Activated T-helper 2 cell treated with anti-CD3 and anti-CD28 coated beads, Interferon-gamma antibody, Interleukin-2, Interleukin-4, amounts not matched to agents 10 μg/mL and 5 μg/mL and 100 μg/mL, durations not matched to agents 14 hours and 24 hours and 36 hours (primary cell): ENCODE data around the gene CDC14A. TPM values are rescaled to one million over a fixed set of nuclear protein-coding genes. Genes with fewer than 3 reads are reported as not detected.

Experiments
- DNase-seq: peaks from one replicate; pipeline ENCODE4 v3.0.0; 2021; ENCODE audit warnings: low spot score
- H3K27ac Mint-ChIP-seq: one replicate; pipeline ENCODE4 v1.8.0; 2021; ENCODE audit warnings: mixed read lengths
- H3K27me3 Mint-ChIP-seq: one replicate; pipeline ENCODE4 v1.8.0; 2021; ENCODE audit warnings: low read depth, mixed read lengths
- H3K36me3 Mint-ChIP-seq: one replicate; pipeline ENCODE4 v1.8.0; 2021; ENCODE audit warnings: low read depth, mixed read lengths
- H3K4me1 Mint-ChIP-seq: one replicate; pipeline ENCODE4 v1.8.0; 2021; ENCODE audit warnings: low read depth, mixed read lengths
- H3K4me3 Mint-ChIP-seq: one replicate; pipeline ENCODE4 v1.8.0; 2021; ENCODE audit warnings: low read depth, mild to moderate bottlenecking, moderate library complexity, mixed read lengths
- H3K9me3 Mint-ChIP-seq: one replicate; pipeline ENCODE4 v1.8.0; 2021; ENCODE audit warnings: mixed read lengths
- intact Hi-C: fragments of 100-400 bp; cut with micrococcal nuclease; formaldehyde crosslinking; loops from one replicate; pipeline ENCODE4 v1.15.1; 2023
- total RNA-seq: library from RNA; stranded (reverse); gene quantifications from 2 replicates; pipeline ENCODE4 v1.2.3, GENCODE V29; 2022

Gene CDC14A
- total RNA-seq, 1 donor from 2014 or later, result 10.3 TPM

DNA sequence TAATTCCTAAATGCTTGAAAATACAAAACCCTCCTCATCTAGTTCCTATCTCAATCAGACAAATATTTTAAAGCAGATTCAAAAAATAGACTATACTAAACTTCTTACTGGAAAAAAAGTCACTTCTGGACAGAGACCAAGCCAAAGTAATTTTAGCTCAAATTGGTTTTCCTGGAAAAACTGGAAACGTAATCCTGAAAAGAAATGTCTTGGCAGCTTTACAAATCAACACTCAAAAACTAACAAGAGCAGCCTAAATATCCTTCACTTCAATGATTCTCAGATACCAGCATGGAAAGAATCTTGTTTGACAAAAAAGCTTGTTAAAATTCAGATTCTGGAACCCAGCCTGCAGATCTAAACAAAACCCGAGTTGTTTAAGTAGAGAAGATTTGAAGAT is 176.6 kb downstream of the CDC14A start:
- Mint-ChIP-seq H3K27ac (no peak overlapping the region), H3K9me3 (no peaks in the 10 kb centered on the region), H3K27me3 (peaks cover 13% of the 10 kb centered on the region), H3K4me3 (no peak overlapping the region), H3K36me3 (no peaks in the 10 kb centered on the region), H3K4me1 (peaks cover 20% of the 10 kb centered on the region)
- no peak for DNase-seq
- intact Hi-C loops, result no loop called here

DNA sequence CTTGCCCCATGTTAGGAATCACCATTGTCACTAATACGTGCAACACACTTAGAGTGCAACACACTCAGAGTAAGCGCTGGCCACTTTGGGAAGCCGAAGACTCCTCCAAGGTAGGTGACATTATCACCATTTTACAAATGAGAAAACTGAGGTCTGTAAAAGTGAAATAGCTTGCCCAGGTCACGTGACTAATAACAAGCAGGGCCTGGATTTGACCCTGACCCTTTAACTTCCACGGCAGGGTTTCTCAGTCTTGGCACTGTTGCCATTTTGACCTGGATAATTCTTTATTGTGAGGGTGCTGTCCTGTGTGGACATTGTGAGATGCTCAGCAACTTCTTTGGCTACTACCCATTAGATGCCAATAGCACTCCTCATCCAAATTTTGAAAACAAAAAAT is 177.8 kb downstream of the CDC14A start:
- H3K4me1 Mint-ChIP-seq, result peaks cover 21% of the 10 kb centered on the region
- peaks cover 21% of the 10 kb centered on the region for H3K27me3 Mint-ChIP-seq
- H3K9me3 Mint-ChIP-seq, result no peaks in the 10 kb centered on the region
- DNase-seq, result no peak
- H3K27ac Mint-ChIP-seq, result no peak overlapping the region
- intact Hi-C loops, result no loop called here
- no peak overlapping the region for H3K4me3 Mint-ChIP-seq
- H3K36me3 Mint-ChIP-seq, result no peaks in the 10 kb centered on the region

DNA sequence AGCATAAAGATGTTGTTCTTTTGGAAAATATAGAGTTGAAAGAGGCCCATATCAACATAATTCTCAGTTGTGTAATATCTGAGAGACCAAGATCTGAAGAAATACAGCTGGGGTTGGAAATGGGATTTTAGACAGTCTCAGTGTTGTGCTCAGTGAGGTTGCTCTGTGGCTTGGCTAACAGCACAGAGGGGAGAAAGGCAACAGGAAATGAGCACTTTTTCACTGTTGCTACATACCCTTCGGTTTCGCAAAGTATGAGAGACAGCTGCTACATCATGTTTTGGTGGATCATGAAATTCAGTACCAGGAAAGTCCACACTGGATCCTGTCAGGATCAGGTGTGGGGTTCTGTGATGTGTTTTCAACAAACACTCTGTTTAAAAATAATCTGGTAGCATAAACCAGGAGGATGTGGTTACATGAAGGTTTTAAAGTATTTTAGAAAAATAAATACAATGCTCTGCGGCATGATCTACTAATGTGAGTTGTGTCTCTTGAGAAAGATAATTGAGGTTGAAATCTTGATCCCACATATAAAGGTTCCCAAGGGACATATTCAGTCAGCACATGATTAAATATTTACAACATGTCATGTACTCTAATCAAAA is 178.7 kb downstream of the CDC14A start:
- peaks cover 29% of the 10 kb centered on the region for H3K27me3 Mint-ChIP-seq
- no peaks in the 10 kb centered on the region for H3K36me3 Mint-ChIP-seq
- H3K4me3 Mint-ChIP-seq, result no peak overlapping the region
- H3K4me1 Mint-ChIP-seq, result peaks cover 26% of the 10 kb centered on the region
- no peak overlapping the region for H3K27ac Mint-ChIP-seq
- H3K9me3 Mint-ChIP-seq, result no peaks in the 10 kb centered on the region
- no peak for DNase-seq
- intact Hi-C loops, result no loop called here

DNA sequence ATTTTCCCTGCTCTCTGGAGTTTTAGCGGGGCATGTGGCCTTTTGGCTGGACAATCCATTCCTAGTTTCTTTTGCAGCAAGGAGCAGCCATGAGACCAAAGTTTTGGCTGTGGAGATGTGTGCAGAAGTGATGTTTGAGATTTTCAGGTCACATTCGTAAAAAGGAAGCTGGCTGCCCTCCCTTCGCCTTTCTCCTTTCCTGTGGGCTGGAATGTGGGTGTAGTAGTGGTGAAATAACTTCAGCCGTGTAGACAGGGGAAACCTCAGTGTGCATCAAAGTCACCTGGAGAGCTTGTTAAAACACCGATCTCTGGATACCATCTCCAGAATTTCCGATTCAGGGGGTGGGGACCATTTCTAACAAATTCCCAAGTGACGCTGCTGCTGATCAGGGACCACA is 180.3 kb downstream of the CDC14A start:
- Mint-ChIP-seq H3K36me3 (no peaks in the 10 kb centered on the region), H3K27me3 (peaks cover 46% of the 10 kb centered on the region), H3K27ac (no peak overlapping the region), H3K4me1 (peaks cover 28% of the 10 kb centered on the region), H3K4me3 (no peak overlapping the region), H3K9me3 (no peaks in the 10 kb centered on the region)
- DNase-seq, result no peak
- intact Hi-C loops, result no loop called here

DNA sequence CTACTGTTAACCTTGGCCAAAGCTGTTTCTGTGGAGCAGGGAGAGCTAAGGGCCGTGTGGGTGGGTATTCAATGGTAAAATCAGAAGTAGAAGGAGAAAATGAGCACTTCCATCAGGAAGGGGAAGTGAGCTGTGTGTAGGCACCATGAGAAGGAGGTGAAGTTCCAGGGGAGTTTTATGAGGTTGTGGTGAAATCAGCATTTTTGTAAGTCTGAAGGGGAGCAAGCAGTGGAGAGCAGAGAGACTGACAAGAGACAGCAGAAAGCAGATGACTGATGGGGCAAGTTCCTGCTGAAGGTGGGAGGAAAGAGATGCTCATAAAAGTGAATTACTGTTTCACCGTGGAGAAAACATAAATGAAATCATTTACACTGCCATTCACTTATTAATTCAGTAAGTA is 183.0 kb downstream of the CDC14A start:
- intact Hi-C loops, result loop anchor here (5.0 kb wide), 1 partner anchor 728 kb away; no protein-coding TSS in a partner anchor
- peaks cover 54% of the 10 kb centered on the region for H3K27me3 Mint-ChIP-seq
- H3K27ac Mint-ChIP-seq, result no peak overlapping the region
- peaks cover 28% of the 10 kb centered on the region for H3K4me1 Mint-ChIP-seq
- no peaks in the 10 kb centered on the region for H3K36me3 Mint-ChIP-seq
- no peak overlapping the region for H3K4me3 Mint-ChIP-seq
- no peak for DNase-seq
- no peaks in the 10 kb centered on the region for H3K9me3 Mint-ChIP-seq

DNA sequence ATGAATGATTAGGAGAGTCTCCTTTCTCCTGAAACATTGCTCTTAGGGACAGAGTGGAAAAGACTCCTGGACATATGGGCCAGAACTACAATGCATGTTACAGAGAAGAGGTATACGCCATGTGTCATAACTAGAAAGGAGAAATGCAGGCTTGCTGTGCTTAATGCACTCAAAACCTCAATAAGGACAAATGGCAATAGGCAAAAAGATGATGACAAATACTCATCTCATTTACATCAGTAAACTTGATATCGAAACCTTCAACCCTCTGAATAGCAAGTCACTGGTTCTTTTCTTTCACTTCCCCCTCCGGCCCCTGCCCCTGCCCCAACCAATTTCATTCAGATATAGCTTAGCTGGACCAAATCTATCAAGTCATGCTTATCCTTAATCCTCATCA is 183.7 kb downstream of the CDC14A start:
- Mint-ChIP-seq H3K27me3 (peaks cover 61% of the 10 kb centered on the region), H3K9me3 (no peaks in the 10 kb centered on the region), H3K4me1 (peaks cover 23% of the 10 kb centered on the region), H3K36me3 (no peaks in the 10 kb centered on the region), H3K27ac (no peak overlapping the region), H3K4me3 (no peak overlapping the region)
- intact Hi-C loops, result loop anchor here (5.0 kb wide), 1 partner anchor 729 kb away; no protein-coding TSS in a partner anchor
- no peak for DNase-seq

DNA sequence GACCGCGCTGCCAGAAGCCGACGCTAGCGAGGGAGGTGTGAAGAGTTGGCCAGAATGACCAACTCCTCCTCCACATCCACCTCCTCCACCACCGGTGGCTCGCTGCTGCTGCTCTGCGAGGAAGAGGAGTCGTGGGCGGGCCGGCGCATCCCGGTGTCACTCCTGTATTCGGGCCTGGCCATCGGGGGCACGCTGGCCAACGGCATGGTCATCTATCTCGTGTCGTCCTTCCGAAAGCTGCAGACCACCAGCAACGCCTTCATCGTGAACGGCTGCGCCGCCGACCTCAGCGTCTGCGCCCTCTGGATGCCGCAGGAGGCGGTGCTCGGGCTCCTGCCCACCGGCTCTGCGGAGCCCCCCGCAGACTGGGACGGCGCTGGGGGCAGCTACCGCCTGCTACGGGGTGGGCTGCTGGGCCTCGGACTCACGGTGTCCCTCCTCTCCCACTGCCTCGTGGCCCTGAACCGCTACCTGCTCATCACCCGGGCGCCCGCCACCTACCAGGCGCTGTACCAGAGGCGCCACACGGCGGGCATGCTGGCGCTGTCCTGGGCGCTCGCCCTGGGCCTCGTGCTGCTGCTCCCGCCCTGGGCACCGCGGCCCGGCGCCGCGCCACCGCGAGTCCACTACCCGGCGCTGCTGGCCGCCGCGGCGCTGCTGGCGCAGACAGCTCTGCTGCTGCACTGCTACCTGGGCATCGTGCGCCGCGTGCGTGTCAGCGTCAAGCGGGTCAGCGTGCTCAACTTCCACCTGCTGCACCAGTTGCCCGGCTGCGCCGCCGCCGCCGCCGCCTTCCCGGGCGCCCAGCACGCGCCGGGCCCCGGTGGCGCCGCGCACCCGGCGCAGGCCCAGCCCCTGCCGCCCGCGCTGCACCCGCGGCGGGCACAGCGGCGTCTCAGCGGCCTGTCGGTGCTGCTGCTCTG is 186.9 kb downstream of the CDC14A start:
- peak overlapping the region; percentile 9 for H3K4me3 Mint-ChIP-seq
- no peak for DNase-seq
- H3K4me1 Mint-ChIP-seq, result peaks cover 8% of the 10 kb centered on the region
- no peaks in the 10 kb centered on the region for H3K9me3 Mint-ChIP-seq
- no peak overlapping the region for H3K27ac Mint-ChIP-seq
- no peaks in the 10 kb centered on the region for H3K36me3 Mint-ChIP-seq
- peaks cover 78% of the 10 kb centered on the region for H3K27me3 Mint-ChIP-seq
- intact Hi-C loops, result loop anchor here (5.0 kb wide), 1 partner anchor 732 kb away; no protein-coding TSS in a partner anchor

DNA sequence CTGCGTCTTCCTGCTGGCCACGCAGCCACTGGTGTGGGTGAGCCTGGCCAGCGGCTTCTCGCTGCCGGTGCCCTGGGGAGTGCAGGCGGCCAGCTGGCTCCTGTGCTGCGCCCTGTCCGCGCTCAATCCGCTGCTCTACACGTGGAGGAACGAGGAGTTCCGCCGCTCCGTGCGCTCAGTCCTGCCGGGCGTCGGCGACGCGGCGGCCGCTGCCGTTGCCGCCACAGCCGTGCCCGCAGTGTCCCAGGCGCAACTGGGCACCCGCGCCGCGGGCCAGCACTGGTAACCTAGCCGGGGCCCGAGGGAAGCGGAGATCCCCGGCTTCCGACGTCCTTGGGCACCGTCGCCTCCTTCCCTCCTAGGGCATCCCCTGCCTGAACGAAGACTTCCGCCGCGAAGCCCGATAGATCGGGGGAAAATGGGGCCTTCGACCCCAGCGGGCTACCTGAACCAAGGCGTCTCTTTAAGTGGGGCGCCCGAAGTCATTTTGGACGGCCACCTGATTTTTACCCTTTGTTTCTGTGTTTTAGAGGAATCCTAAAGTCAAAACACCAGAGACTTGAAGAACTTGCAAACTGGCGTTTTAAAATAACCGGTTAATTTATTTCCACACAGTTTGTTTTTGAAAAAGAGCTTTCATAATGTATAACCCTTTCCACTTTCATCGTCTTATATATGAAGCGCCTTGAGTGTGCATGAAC is 187.7 kb downstream of the CDC14A start:
- no peaks in the 10 kb centered on the region for H3K36me3 Mint-ChIP-seq
- no peak overlapping the region for H3K27ac Mint-ChIP-seq
- no peak for DNase-seq
- intact Hi-C loops, result loop anchor here (5.0 kb wide), 3 partner anchors 78 to 733 kb away; no protein-coding TSS in a partner anchor
- peaks cover 8% of the 10 kb centered on the region for H3K4me1 Mint-ChIP-seq
- H3K9me3 Mint-ChIP-seq, result no peaks in the 10 kb centered on the region
- peak overlapping the region; percentile 35 for H3K4me3 Mint-ChIP-seq
- H3K27me3 Mint-ChIP-seq, result peaks cover 73% of the 10 kb centered on the region

DNA sequence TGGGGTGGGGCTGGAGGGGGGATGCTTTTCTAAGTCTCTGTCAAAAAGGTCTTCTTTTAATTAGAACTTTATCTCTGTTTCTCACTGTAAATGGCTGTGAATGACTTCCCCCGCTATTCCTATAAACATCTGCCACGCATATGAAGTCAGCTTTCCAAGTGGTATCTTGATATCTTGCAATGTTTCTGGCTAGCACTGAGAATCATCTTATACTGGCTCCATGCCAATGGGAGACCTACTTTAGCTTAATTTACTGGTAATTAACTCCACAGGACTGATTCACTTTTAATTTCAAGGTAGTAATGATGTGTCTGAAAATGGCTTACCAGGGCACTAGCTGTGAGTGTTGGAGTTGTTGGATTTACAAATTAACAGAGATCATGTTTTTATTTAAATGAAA is 190.0 kb downstream of the CDC14A start:
- H3K4me3 Mint-ChIP-seq, result no peak overlapping the region
- intact Hi-C loops, result loop anchor here (5.0 kb wide), 2 partner anchors 80 to 325 kb away; no protein-coding TSS in a partner anchor
- no peaks in the 10 kb centered on the region for H3K9me3 Mint-ChIP-seq
- no peak overlapping the region for H3K27ac Mint-ChIP-seq
- no peak for DNase-seq
- H3K27me3 Mint-ChIP-seq, result peaks cover 58% of the 10 kb centered on the region
- H3K4me1 Mint-ChIP-seq, result no peaks in the 10 kb centered on the region
- no peaks in the 10 kb centered on the region for H3K36me3 Mint-ChIP-seq

DNA sequence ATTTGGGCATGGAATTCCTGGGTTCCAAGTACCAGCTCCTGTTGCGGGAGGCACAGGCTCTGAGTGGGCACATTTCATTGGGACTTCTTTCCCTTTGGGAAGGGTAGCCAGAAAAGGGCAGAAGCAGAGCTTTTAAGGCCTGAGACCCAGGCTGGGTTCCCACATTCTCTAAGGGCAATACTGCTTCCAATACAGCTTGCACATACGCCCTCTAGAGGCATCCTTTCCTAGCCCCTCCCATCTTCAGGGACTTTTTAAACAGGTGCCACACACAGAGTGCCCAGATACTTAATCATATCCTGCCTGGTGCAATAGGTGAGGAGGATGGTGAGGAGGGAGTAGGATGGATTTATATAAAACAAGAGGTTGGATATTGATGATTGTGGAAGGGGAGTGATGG is 191.3 kb downstream of the CDC14A start:
- no peaks in the 10 kb centered on the region for H3K36me3 Mint-ChIP-seq
- peaks cover 45% of the 10 kb centered on the region for H3K27me3 Mint-ChIP-seq
- intact Hi-C loops, result loop anchor here (5.0 kb wide), 2 partner anchors 81 to 324 kb away; no protein-coding TSS in a partner anchor
- H3K27ac Mint-ChIP-seq, result no peak overlapping the region
- H3K4me1 Mint-ChIP-seq, result no peaks in the 10 kb centered on the region
- H3K9me3 Mint-ChIP-seq, result no peaks in the 10 kb centered on the region
- no peak overlapping the region for H3K4me3 Mint-ChIP-seq
- DNase-seq, result no peak

DNA sequence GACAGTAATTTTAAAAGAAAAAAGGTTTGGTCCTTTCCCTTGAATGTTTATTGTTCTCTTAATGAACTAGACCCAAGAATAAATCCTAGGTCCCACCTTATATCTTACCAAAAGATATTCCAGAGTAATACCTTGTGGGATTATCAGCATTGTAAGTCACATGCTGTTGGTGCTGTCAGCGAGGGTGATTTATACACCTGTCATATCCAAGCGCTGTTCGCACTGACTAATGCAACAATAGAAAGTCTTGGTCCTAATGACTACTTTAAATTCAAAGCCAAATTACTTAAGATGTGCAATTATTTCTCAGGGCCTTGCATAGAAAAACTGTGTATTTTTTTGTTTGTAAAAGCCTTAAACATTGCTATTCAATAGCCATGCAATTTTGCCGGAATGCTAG is 192.5 kb downstream of the CDC14A start:
- Mint-ChIP-seq H3K9me3 (no peaks in the 10 kb centered on the region), H3K27me3 (peaks cover 48% of the 10 kb centered on the region), H3K4me3 (no peak overlapping the region), H3K36me3 (no peaks in the 10 kb centered on the region), H3K4me1 (no peaks in the 10 kb centered on the region), H3K27ac (no peak overlapping the region)
- intact Hi-C loops, result loop anchor here (5.0 kb wide), 2 partner anchors 82 to 323 kb away; no protein-coding TSS in a partner anchor
- no peak for DNase-seq

DNA sequence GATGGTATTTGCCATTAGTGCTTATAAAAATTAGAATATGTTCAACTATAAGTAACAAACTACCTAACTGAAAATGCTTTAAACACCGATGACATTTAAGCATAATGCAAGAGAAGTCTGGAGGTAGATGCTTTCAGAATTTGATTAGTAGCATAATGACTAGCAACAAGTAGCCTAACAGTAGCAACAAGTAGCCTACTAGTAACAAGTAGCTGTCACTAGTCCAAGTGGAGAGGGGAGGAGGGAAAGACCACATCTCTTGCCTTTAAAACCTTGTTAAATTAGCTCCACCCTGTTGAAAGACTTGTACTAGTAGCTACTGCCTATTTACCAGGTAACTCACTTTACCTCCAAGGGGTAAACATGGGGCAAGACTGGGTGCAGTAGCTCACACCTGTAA is 193.5 kb downstream of the CDC14A start:
- no peaks in the 10 kb centered on the region for H3K4me1 Mint-ChIP-seq
- no peak overlapping the region for H3K27ac Mint-ChIP-seq
- peaks cover 7% of the 10 kb centered on the region for H3K9me3 Mint-ChIP-seq
- intact Hi-C loops, result no loop called here
- no peaks in the 10 kb centered on the region for H3K36me3 Mint-ChIP-seq
- no peak overlapping the region for H3K4me3 Mint-ChIP-seq
- no peak for DNase-seq
- H3K27me3 Mint-ChIP-seq, result peaks cover 43% of the 10 kb centered on the region
